NOMO-1 treated with dmso at 0.1 percent for 144 hours (cell line): Measurements from ENCODE around the gene GOLGA8N.

ENCODE experiments used
- DNase-seq: peaks from one replicate; lab custom pipeline; 2025; ENCODE audit not compliant: unreplicated experiment; lab: John Stamatoyannopoulos, UW

GOLGA8N gene

DNA sequence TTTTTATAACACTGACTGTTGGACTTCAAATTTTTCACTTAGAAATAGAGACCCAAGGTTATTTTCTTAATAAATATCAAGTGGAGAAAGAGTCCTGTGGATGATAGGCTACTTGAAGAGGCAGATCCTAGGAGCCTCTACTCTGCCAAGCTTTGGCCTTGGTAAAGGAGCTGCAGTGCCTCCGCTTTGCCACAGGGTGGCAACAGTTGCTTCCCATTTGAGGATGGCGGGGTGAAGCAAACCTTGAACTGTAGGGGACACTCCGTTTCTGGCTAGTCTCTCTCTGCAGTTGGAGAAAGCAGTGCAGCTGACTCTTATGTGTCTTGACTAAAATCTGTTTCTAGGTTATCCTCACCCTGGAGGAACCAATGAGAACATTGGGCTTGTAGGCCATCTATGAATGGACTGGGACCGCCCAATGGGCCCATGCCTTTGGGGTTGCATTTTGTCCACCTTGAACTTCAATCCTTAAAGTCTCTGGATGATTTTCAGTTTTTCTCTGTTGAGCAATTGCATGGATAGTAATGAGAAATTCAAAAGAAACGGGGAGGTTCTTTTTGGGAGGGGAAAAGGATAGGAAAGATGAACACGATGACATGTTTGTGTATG, 58.1 kb downstream of the GOLGA8N start:
- peak; percentile 3 for DNase-seq

DNA sequence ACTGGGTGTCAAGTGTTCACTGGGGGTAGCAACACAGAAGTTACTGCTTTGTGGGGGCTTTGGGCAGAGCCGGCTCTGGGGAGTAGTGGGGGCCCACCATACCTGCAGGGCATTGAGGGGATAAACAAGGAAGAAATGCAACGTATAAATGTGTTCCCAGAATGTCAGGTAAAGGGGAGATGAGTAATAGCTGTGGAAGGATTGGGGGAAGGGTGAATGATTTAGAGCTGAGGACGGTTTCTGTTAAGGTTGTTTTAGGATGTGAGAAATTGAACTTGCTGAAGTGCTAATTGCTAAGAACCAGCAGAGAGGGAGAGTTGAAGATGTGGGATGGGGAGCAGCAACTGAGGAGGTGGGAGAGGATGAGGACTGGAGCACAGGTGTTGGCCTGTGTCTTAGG, 58.9 kb downstream of the GOLGA8N start:
- no peak for DNase-seq

DNA sequence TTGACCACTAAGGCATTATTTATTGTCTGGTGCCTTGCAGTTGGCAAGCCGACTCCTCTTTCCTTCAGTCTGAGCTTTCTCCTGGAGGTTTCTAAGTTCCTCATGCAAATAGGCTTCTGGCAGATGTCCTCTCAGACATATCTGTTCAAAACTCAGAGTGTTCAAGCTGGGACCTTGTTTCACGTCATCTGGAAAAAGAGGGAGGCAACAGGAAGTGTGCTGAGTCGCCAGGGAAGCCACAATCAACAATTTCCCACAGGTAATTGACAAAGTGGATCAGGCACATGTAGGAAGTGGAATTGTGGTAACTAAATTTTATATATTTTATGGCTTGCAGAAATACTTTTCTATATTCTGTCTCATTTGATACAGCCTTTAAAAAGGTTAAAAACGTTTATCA, 62.8 kb downstream of the GOLGA8N start:
- DNase-seq: no peak

- no peak for DNase-seq
These were observed 63.2 kb downstream of the GOLGA8N start for GRCh38 chr15:32656496-32656895.
